ENCODE measurements around the gene TULP1.
A peak's percentile ranks its signal among the peaks of the same experiment; 100 is the strongest.
"Not testable (repeated sequence)": the region's sequence is repeated elsewhere in the genome, so short reads cannot be mapped to it uniquely, and the experiment has no call there.

The TULP1 gene

GRCh38 chr6:35512740-35513139 lies at the start of gene TULP1:
Gene TULP1 (minus strand): TSS chr6:35512896. CDS start chr6:35512858, 38 bp downstream.
- no peak for DNase-seq

- DNase-seq: no peak
Observed at GRCh38 chr6:35562060-35562459, 49.4 kb upstream of the TULP1 start.

- no peak for DNase-seq
Observed at GRCh38 chr6:35561113-35561512, 48.4 kb upstream of the TULP1 start.

- DNase-seq: no peak
Observed at GRCh38 chr6:35558571-35558970, 45.9 kb upstream of the TULP1 start.

GRCh38 chr6:35557239-35557638 lies 44.5 kb upstream of the TULP1 start:
- no peak for DNase-seq

- DNase-seq: no peak
Observed at GRCh38 chr6:35554811-35555210, 42.1 kb upstream of the TULP1 start.

- no peak for DNase-seq
Observed at GRCh38 chr6:35553315-35553714, 40.6 kb upstream of the TULP1 start.

- DNase-seq: peak; percentile 64
Observed at GRCh38 chr6:35552285-35552917, 39.7 kb upstream of the TULP1 start.

- DNase-seq: no peak
Observed at GRCh38 chr6:35550437-35550836, 37.7 kb upstream of the TULP1 start.

- DNase-seq: no peak
Observed at GRCh38 chr6:35547676-35548075, 35.0 kb upstream of the TULP1 start.

GRCh38 chr6:35544769-35545361 lies 32.2 kb upstream of the TULP1 start:
- no peak for DNase-seq

- no peak for DNase-seq
Observed at GRCh38 chr6:35543459-35544193, 30.9 kb upstream of the TULP1 start.

- DNase-seq: no peak
Observed at GRCh38 chr6:35541836-35542235, 29.1 kb upstream of the TULP1 start.

GRCh38 chr6:35539223-35539622 lies 26.5 kb upstream of the TULP1 start:
- DNase-seq: no peak

GRCh38 chr6:35535847-35536246 lies 23.2 kb upstream of the TULP1 start:
- not testable (repeated sequence) for DNase-seq

GRCh38 chr6:35534407-35535170 lies 21.9 kb upstream of the TULP1 start:
- no peak for DNase-seq

GRCh38 chr6:35533981-35534380 lies 21.3 kb upstream of the TULP1 start:
- DNase-seq: no peak

GRCh38 chr6:35532126-35532525 lies 19.4 kb upstream of the TULP1 start:
- DNase-seq: no peak

GRCh38 chr6:35524380-35525020 lies 11.8 kb upstream of the TULP1 start:
- DNase-seq: no peak

- peak; percentile 82 for DNase-seq
Observed at GRCh38 chr6:35522660-35523658, 10.3 kb upstream of the TULP1 start.

- no peak for DNase-seq
Observed at GRCh38 chr6:35522151-35522550, 9.5 kb upstream of the TULP1 start.

- no peak for DNase-seq
Observed at GRCh38 chr6:35521235-35521634, 8.5 kb upstream of the TULP1 start.
